Bronchial epithelial cell (primary cell): ENCODE results near the gene CCNY. TPM values are rescaled to one million over a fixed set of nuclear protein-coding genes. Genes with fewer than 3 reads are reported as not detected.

Experiments
- DNase-seq: peaks from one replicate; pipeline ENCODE4 v3.0.0-alpha.2; 2010; ENCODE audit warnings: low read depth
- FAIRE-seq: peaks from 2 replicates; lab custom pipeline; 2011; peaks lifted over from hg19 to GRCh38; lab: Jason Lieb, UNC
- H3K27me3 ChIP-seq: 2 replicates; pipeline ENCODE4 v1.5.1; 2011; ENCODE audit warnings: low read length; ENCODE audit not compliant: control insufficient read depth, insufficient read depth
- H3K36me3 ChIP-seq: 2 replicates; pipeline ENCODE4 v1.5.1; 2011; ENCODE audit warnings: low read length; ENCODE audit not compliant: control insufficient read depth, insufficient read depth
- H3K4me3 ChIP-seq: 2 replicates; pipeline ENCODE4 v1.5.1; 2011; ENCODE audit warnings: mild to moderate bottlenecking, low read depth, low read length, control low read depth
- total RNA-seq: library from RNA; depleted of rRNA; stranded (reverse); fragments of >200 nt; gene quantifications from 2 replicates; pipeline ENCODE4 v1.2.1, GENCODE V29; 2014
- TF ChIP-seq, protein P1 (sequence below): IDR thresholded peaks from 2 replicates; pipeline ENCODE4 v1.5.1; 2011; ENCODE audit warnings: mild to moderate bottlenecking, moderate library complexity, low read length, control low read depth, inconsistent platforms; ENCODE audit not compliant: insufficient read depth, severe bottlenecking

CCNY gene
- total RNA-seq, 1 donor from 2014 or later, result 66.3 TPM

DNA sequence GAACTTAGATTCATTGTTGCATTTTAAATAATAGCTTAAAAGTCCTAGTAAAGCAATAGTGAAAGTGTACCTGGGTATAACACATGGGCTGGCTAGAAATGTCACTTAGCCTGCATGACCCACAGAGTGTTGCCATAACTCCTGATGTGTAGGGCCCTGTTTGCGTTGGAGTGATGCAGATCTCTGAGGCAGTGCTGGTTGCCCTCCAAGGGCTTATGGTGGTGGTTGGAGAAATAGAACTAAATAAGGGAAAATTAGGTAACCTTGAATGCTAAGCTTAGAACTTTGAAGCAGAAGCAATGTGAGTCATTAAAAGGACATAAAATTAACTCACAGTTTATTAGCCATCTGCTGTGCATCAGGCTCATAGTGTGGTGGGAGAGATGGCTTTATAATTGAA is 105.7 kb downstream of the CCNY start:
- H3K36me3 ChIP-seq, result no peaks in the 10 kb centered on the region
- no peaks in the 10 kb centered on the region for H3K27me3 ChIP-seq
- TF ChIP-seq, protein P1, sequence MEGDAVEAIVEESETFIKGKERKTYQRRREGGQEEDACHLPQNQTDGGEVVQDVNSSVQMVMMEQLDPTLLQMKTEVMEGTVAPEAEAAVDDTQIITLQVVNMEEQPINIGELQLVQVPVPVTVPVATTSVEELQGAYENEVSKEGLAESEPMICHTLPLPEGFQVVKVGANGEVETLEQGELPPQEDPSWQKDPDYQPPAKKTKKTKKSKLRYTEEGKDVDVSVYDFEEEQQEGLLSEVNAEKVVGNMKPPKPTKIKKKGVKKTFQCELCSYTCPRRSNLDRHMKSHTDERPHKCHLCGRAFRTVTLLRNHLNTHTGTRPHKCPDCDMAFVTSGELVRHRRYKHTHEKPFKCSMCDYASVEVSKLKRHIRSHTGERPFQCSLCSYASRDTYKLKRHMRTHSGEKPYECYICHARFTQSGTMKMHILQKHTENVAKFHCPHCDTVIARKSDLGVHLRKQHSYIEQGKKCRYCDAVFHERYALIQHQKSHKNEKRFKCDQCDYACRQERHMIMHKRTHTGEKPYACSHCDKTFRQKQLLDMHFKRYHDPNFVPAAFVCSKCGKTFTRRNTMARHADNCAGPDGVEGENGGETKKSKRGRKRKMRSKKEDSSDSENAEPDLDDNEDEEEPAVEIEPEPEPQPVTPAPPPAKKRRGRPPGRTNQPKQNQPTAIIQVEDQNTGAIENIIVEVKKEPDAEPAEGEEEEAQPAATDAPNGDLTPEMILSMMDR, result no peak
- H3K4me3 ChIP-seq, result no peak overlapping the region
- DNase-seq (no peak), FAIRE-seq (no peak)

DNA sequence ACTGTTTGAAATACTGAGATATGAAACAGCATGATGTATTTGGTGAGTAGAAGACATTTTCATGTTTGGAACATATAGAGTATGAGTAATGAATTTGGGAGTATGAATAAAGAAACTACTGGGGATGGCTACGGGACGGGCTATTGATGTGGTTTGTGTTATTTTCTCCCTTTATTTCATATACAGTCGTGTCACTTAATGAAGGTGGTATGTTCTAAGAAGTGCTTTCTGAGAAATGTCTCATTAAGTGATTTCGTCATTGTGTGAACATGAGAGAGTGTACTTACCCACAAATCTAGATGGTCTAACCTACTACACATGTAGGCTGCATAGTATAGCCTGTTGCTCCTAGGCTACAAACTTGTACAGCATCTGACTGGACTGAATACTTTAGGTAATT is 106.3 kb downstream of the CCNY start:
- no peaks in the 10 kb centered on the region for H3K36me3 ChIP-seq
- H3K4me3 ChIP-seq, result no peak overlapping the region
- TF ChIP-seq, protein P1, result no peak
- no peak for DNase-seq
- no peak for FAIRE-seq
- no peaks in the 10 kb centered on the region for H3K27me3 ChIP-seq

DNA sequence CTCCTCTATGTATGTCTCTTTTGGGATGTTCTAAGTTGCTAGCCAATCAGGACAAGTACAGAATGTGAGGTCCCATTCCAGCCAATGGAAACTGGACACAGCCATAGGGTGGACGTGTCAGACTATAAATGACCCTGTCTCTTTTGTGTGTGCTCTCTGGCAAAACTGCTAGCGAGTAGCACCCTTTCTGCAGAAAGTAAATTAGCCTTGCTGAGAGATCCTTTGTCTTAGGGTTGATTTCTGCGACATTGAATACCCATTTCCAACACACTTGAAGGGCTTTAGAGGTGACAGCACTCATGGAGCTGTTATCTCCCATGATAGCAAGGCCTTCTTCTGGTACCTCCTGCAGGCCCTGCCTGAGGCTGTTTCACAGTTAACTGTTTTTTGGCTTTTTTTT is 107.5 kb downstream of the CCNY start:
- TF ChIP-seq, protein P1, result no peak
- Histone ChIP-seq H3K4me3 (no peak overlapping the region), H3K27me3 (no peaks in the 10 kb centered on the region), H3K36me3 (no peaks in the 10 kb centered on the region)
- no peak for FAIRE-seq
- DNase-seq, result no peak

DNA sequence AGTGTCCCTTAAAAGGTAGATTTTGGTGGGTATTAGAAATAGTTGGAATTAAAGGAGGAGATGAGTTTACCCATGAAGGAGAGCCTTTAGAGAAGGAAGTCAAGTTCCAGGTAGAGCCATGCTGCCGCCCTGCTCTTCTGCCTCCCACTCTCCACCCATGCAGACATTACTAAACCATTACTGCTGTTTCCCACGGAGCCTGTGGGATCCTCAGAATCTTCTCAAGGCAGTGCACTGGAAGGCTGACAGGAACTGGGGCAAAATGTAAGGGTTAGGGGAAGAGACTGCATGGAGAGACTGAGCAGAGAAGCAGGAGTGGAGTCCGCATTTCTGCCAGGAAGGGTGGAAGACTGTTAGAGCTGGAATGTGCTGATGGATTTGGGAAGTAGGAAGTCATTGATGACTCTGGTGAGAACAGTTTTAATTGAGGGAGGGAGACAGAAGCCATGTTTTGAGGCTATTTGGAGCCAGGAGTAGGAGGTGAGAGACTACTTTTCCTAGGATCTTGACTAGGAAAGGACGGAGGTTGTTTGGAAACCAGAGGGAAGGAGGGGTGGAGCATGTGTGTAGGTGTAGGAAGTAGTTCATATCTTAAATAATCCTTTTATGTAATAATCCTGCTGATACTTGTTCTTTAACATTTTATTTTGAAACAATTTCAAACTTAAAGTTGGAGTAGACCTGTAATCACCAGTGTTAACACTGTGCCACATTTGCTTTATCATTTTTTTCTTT is 109.0 kb downstream of the CCNY start:
- TF ChIP-seq, protein P1, result no peak
- DNase-seq, result no peak
- FAIRE-seq, result no peak
- Histone ChIP-seq H3K36me3 (no peaks in the 10 kb centered on the region), H3K27me3 (no peaks in the 10 kb centered on the region), H3K4me3 (no peak overlapping the region)

DNA sequence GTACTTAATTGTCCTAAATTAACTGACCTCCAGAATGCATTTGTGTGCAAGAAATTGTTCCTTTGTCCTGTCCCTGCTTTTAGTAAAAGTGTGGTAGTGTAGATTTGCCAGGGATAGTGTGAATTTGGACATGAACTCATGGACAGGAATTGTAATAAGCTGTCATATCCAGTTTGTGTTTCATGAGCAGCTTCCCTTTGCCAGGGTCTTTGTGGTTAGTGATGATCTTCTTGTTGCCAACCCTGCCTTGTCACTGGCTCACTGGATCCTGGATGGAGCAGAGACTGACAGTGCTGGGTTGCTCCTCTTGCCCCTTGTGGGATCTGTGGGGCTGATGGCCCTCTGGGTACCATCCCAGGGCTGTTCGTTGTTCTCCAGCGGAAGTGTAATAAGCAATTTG is 110.1 kb downstream of the CCNY start:
- TF ChIP-seq, protein P1, result no peak
- Histone ChIP-seq H3K27me3 (no peaks in the 10 kb centered on the region), H3K4me3 (no peak overlapping the region), H3K36me3 (no peaks in the 10 kb centered on the region)
- FAIRE-seq, result no peak
- DNase-seq, result no peak
